GM15510 (cell line): Measurements from ENCODE around the gene TRAM2.

Source experiments
- POLR2A ChIP-seq: IDR thresholded peaks from 3 replicates; pipeline ENCODE4 v1.6.1; 2011; ENCODE audit warnings: borderline replicate concordance; ENCODE audit not compliant: insufficient read length; ENCODE audit errors: extremely low read depth

TRAM2 gene

DNA sequence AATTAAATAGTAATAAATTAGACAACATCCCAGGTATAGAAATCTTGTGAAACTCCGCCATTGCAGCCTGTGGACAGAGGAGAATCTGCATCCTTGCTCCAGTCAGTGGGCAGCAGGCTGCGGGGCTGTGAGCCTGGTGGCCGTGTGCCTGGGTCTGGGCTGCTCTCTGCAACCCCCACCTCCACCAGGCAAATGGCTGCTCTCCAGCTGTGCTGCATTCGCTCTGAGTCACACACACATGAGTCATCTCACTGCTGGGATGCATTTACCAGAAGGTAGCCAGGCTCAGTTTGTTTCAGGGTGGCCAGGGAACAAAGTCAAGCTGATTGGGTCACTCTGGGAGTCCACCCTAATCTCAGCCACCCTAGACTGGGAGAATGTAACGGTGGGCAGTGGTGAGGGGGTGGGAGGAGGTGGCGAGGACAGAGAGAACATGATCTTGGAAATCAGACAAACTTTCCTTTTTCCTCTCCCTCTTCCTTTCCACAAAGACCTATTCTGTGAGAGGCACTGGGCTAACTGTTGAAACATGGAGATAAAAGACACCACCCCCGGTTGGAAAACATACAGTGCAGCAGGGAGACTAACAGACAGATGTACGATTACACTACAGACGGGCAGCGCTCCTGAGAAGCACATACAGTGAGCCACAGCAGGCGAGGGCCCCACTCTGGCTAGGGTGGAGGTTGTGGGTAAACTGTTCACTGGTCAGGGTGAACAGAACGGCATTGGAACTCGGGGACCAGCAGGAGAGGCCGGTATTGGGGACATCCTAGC lies 59.2 kb downstream of the TRAM2 start:
- TF ChIP-seq POLR2A: no peak

DNA sequence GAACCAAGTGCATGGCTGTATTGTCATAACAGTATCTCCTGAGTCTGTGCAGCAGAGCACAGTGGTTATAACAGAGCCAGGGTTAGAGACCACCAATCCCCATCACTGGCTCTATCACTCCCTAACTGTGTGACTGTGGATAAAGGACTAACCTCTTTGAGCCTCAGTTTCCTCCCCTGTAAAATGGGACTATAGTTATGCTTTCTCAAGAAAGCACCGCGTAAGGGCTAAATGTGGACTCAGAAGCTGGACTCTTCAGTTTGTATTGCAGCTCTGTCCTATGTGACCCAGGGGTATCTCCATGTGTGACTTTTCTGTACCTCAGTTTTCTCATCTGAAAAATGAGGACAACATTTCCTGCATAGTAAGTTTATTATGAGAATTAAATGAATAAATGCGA lies 59.9 kb downstream of the TRAM2 start:
- no peak for TF ChIP-seq POLR2A

DNA sequence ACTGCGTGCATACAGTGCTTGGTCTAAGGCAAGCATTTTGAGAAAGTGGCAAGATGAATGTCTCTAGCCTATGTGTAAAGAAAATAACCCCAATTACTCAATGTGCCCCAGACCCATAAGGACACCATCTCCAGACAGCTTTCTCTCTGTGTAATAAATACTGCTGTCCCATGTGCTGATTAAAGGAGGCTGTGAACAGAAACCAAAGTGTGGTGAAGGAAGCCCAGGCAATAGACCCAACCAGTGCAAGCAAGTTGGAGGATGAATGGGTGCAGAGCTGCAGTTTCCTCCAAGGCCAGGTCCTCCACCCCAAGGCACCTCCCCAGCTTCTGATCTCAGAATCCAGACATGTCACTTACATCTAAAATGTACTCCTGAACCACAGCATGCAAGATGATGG lies 60.6 kb downstream of the TRAM2 start:
- no peak for TF ChIP-seq POLR2A

GRCh38 chr6:52515219-52515960 lies 61.5 kb downstream of the TRAM2 start:
- no peak for TF ChIP-seq POLR2A

GRCh38 chr6:52514514-52514913 lies 62.3 kb downstream of the TRAM2 start:
- TF ChIP-seq POLR2A: no peak

- TF ChIP-seq POLR2A: no peak
Measured at GRCh38 chr6:52513896-52514295, 63.0 kb downstream of the TRAM2 start.

DNA sequence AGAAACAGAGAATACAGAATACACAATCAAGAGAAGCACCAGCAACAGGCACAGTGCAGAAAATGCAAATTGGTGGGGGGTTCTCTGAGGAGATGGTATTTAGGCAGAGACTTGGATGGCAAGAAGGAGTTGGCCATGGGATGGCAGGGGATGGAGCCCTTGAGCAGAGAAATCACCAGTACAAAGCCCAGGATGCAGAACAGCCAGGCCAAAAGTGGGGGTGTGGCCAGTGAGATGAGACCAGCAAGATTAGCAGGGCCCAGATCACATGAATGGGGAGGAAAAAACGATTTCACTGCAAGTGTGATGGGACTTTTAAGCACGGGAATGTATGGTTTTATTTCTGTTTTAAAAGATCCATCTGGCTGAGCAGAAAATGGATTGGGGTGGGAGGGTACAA lies 63.4 kb downstream of the TRAM2 start:
- no peak for TF ChIP-seq POLR2A

DNA sequence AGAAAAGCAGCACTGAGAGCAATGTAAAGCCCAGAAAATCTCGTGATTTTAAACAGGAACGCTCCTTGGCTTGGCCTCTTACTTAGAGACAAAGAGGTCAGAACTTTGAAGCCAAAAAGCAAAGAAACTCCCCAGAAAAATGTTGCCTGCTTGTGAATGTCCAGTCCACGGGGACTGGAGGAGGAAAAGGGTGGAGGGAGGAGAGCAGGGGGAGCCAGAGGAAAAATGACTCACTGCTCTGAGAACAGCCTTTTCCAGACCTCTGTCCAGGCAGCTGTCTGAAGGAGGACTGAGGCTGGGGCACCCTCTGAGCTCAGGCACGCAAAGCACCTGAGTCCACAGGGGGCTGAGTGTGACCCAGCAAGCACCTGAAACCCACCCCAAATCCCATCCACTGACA lies 64.7 kb downstream of the TRAM2 start:
- no peak for TF ChIP-seq POLR2A

DNA sequence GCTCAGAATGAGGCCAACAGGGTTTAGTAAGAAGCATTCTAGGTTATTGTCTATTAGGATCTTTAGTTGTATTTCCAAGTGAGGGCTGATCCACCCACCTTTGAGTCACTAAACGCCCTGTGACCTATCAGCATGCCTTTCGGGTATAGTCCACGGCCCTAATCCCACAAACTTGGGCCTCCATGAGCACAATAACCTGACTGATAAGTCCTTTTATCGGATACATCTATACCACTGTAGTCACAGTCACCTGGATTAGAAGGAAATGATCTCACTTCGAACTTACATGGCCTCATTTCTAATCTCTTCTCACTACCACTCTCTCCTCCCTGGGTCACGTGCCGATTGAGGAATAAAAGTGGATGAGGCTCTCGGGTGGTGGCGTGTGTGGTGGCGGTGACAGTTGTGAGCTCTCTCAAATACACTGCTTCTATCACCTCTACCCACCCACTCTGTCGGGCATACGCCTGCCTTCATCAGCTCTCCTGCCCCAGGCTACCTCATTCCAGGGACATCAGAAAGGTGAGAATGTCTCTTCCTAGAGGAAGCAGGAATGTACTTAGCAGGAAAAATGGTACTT lies 65.2 kb downstream of the TRAM2 start:
- TF ChIP-seq POLR2A: no peak

DNA sequence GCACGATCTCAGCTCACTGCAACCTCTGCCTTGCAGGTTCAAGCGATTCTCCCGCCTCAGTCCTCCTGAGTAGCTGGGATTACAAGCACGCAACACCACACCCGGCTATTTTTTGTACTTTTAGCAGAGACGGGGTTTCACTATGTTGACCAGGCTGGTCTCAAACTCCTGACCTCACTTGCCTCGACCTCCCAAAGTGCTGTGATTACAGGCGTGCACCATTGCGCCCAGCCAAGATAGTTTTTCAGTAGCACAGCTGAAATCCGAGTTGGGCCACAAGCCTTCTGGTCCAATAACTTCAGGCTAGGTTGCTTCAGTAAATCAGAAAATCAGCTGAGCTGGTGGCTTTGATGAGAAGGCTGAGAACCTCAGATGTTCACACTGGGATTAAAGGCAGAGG lies 65.7 kb downstream of the TRAM2 start:
- TF ChIP-seq POLR2A: no peak

DNA sequence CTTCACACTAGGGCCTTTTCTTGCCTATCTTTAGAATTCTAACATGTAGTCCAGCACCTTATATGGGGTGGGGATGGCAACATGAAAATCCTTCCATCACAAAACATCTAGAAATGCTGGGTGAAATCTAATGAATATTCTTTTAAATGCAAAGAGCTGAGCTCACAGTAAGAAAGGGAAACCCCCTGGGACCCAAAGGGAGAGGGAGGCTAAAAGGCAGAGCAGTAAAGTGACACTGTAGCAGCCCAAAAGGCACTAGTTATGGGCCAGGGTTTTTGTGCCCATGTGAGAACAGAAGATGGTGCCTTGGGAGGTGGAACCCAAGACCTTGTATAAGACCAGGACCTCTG lies 66.7 kb downstream of the TRAM2 start:
- TF ChIP-seq POLR2A: no peak

GRCh38 chr6:52509281-52510212 lies 67.3 kb downstream of the TRAM2 start:
- TF ChIP-seq POLR2A: no peak

GRCh38 chr6:52508261-52508739 lies 68.6 kb downstream of the TRAM2 start:
- TF ChIP-seq POLR2A: no peak

- no peak for TF ChIP-seq POLR2A
Measured at GRCh38 chr6:52507557-52508260, 69.2 kb downstream of the TRAM2 start.
